Pancreas (tissue), 10 donors: ENCODE data around the gene POU6F2. TPM values are rescaled to one million over a fixed set of nuclear protein-coding genes. Genes with fewer than 3 reads are reported as not detected.

Experiments
- ATAC-seq, 4 donors: fragments of 200-7000 bp; cut with Tn5 transposase; one replicate each; pipeline versions ENCODE4 v1.8.0 to v1.9.1; 2020; ENCODE audit warnings: mild to moderate bottlenecking in 4 of 4, moderate library complexity in 4 of 4
- DNase-seq, 6 donors: peaks; one replicate each; pipeline ENCODE4 v3.0.0-alpha.2; 2020
- FAIRE-seq: peaks from 2 replicates; lab custom pipeline; 2012; peaks lifted over from hg19 to GRCh38; lab: Jason Lieb, UNC
- H3K27ac ChIP-seq, 4 donors: fragments of 200-600 bp; sonication (generic); 1 replicate in 3 of 4; 2 replicates in 1 of 4; pipeline versions ENCODE4 v1.5.0 to v1.8.0; 2020
- H3K27me3 ChIP-seq, 4 donors: fragments of 200-600 bp; one replicate each; pipeline ENCODE4 v1.8.0; 2021
- H3K36me3 ChIP-seq, 3 donors: fragments of 200-600 bp; sonication (generic) in 1 of 3; one replicate each; pipeline versions ENCODE4 v1.5.0 to v1.8.0; 2020 to 2021
- H3K4me1 ChIP-seq, 3 donors: fragments of 200-600 bp; one replicate each; pipeline ENCODE4 v1.8.0; 2021
- H3K4me3 ChIP-seq, 4 donors: fragments of 200-600 bp; sonication (generic) in 2 of 4; one replicate each; pipeline versions ENCODE4 v1.5.0 to v1.8.0; 2020 to 2021
- H3K9me3 ChIP-seq, 4 donors: fragments of 200-600 bp; one replicate each; pipeline ENCODE4 v1.8.0; 2021
- WGBS, 2 donors: extraction: QIAGEN DNeasy Blood & Tissue Kit; methylation state at CpG; one replicate each; pipeline ENCODE4 v1.1.7; 2013; 5-methylcytosine and 5-hydroxymethylcytosine counted together
- intact Hi-C, 3 donors: fragments of 100-400 bp; cut with DNase I; formaldehyde crosslinking; loops; one replicate each; pipeline versions ENCODE4 v1.11.1 to v1.14.2; 2022
- polyA plus RNA-seq, 2 donors: library from polyadenylated mRNA; stranded (reverse); fragments of 200-250 nt; gene quantifications; one replicate each; pipeline ENCODE4 v1.2.3, GENCODE V29; 2013
- total RNA-seq, 6 donors: library from RNA; stranded (reverse); fragmentation: NEBNext Ultra II Directional in 4 of 6; extraction: Animal tissue kit (Norgen Biotek cat#: 25700) in 4 of 6; gene quantifications; one replicate each; pipeline versions ENCODE4 v1.2.1 to v1.2.4, GENCODE V29; 2021 to 2023
- TF ChIP-seq, protein P1 (sequence below), 4 donors: fragments of 200-600 bp; sonication (generic) in 3 of 4; IDR thresholded peaks; one replicate each; pipeline versions ENCODE4 v1.5.0 to v1.8.0; 2021; ENCODE audit warnings: antibody characterized with exemption in 4 of 4
- donor health status: healthy with polysubstance abuse.
- donor health status: DM: no; HTN: no; CAD: no; lungs with moderate emphysema.
- donor health status: DM: no; HTN: no; CAD: no.
- donor health status: control.
- donor health status: control.
- donor health status: Bipolar disorder and iron deficiency.
- donor health status: DM: yes; HTN: yes; CAD: no.
- donor health status: DM: no; HTN: no; CAD: no.
- donor health status: DM: no; HTN: no; CAD: no.
- donor health status: DM: yes; HTN: yes; CAD: no.

POU6F2 gene
- total and polyA plus RNA-seq, 8 donors: 1.3 to 4.2 (median 2.4) TPM

DNA sequence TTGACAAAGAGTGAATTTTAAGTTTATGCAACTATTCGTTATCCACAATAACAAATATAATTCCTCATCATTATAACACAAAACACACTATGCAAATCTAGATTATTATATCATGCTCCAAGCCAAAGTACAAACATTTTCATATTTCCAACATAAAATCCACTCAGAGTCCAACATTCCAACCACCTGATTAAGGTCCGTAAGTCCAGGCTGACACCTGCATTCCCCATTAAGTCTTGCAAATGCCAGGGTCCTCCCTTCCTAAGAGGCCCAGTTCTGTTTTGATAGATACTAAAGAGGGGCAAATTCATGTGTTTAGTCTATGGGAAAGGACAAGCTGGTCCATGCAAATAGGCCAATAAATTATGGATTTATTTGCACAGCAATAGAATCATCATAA is 206.1 kb downstream of the POU6F2 start:
- Histone ChIP-seq H3K27me3 (no peaks in the 10 kb centered on the region), H3K27ac (no peak overlapping the region), H3K36me3 (no peaks in the 10 kb centered on the region), H3K4me3 (no peak overlapping the region), H3K4me1 (no peaks in the 10 kb centered on the region), H3K9me3 (no peaks in the 10 kb centered on the region)
- TF ChIP-seq, protein P1, sequence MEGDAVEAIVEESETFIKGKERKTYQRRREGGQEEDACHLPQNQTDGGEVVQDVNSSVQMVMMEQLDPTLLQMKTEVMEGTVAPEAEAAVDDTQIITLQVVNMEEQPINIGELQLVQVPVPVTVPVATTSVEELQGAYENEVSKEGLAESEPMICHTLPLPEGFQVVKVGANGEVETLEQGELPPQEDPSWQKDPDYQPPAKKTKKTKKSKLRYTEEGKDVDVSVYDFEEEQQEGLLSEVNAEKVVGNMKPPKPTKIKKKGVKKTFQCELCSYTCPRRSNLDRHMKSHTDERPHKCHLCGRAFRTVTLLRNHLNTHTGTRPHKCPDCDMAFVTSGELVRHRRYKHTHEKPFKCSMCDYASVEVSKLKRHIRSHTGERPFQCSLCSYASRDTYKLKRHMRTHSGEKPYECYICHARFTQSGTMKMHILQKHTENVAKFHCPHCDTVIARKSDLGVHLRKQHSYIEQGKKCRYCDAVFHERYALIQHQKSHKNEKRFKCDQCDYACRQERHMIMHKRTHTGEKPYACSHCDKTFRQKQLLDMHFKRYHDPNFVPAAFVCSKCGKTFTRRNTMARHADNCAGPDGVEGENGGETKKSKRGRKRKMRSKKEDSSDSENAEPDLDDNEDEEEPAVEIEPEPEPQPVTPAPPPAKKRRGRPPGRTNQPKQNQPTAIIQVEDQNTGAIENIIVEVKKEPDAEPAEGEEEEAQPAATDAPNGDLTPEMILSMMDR (IDR thresholded peaks at IDR 0.05): no peak
- WGBS, 2 donors: 74 to 83% methylated on average over 2 of the region's 2 CpGs
- intact Hi-C loops: no loop called here
- FAIRE-seq: no peak
- DNase-seq: no peak
- no peak for ATAC-seq

DNA sequence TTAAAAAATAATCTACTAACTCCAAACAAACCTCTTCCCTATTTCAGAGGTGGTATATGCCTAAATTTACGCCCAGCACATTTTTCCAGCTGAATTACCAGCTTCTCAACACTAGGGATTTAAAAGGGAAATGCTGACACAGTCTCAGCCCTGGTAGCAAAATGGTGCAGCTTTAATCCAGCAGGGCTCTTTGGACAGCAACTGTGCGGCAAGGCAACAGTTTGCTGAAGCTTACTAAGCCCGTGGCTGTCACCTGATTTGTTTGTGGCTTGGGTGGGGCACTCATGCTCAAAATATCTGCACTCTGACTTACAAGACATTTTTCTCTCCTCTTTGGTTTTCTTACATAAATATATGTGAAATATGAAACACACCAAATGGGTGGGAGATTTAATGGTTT is 206.7 kb downstream of the POU6F2 start:
- H3K4me3 ChIP-seq: no peak overlapping the region
- ATAC-seq (no peak), DNase-seq (no peak), FAIRE-seq (no peak)
- WGBS, 2 donors: 40 to 47% methylated on average over 3 of the region's 3 CpGs
- H3K36me3 ChIP-seq: no peaks in the 10 kb centered on the region
- H3K4me1 ChIP-seq: no peaks in the 10 kb centered on the region
- H3K27me3 ChIP-seq: no peaks in the 10 kb centered on the region
- intact Hi-C loops: no loop called here
- TF ChIP-seq, protein P1 (IDR thresholded peaks at IDR 0.05): no peak
- no peak overlapping the region for H3K27ac ChIP-seq
- no peaks in the 10 kb centered on the region for H3K9me3 ChIP-seq

DNA sequence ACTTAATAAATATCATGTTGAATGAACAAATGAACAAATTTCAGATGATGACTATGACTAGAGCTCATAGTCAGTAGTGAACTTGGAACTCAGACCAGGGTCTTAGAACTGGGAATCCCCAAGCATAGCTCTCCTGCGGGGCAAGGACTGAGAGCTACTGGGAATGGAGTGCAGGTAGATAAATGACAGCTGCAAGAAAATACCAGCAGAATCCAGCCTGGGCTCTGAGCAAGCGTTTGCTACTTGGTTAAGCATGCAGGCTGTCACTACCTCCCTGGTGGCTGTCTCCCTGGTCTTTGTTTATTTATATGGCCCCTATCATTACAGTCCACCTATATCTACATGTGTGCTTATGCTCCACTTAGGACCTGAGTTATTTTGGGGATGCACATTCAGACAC is 208.4 kb downstream of the POU6F2 start:
- no peaks in the 10 kb centered on the region for H3K9me3 ChIP-seq
- FAIRE-seq (no peak), DNase-seq (no peak), ATAC-seq (no peak)
- no peaks in the 10 kb centered on the region for H3K36me3 ChIP-seq
- no peak overlapping the region for H3K27ac ChIP-seq
- no peaks in the 10 kb centered on the region for H3K27me3 ChIP-seq
- TF ChIP-seq, protein P1 (IDR thresholded peaks at IDR 0.05): no peak
- H3K4me1 ChIP-seq: no peaks in the 10 kb centered on the region
- no peak overlapping the region for H3K4me3 ChIP-seq
- intact Hi-C loops: no loop called here
- WGBS, 2 donors: 81 to 83% methylated on average over 2 of the region's 2 CpGs

DNA sequence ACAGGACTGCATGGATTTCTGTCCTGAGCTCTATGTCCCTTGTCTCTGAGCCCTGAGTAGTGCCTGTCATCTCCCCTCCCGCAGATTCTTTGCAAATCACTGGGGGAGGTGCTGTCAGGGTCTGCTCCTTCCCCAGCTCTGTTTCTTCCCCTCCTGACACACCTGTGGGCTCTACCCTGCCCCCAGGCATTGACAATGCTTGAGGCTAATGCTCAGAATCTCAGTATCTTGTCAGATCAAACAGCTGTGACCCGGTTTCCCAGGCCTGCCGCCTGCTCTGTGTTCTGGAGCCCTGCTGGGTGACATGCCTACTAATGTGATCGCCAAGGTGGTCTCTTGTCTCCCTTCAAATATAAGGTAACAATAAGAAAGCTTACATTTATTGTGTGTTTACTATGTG is 209.0 kb downstream of the POU6F2 start:
- Histone ChIP-seq H3K36me3 (no peaks in the 10 kb centered on the region), H3K4me3 (no peak overlapping the region), H3K27me3 (no peaks in the 10 kb centered on the region), H3K27ac (no peak overlapping the region), H3K9me3 (no peaks in the 10 kb centered on the region), H3K4me1 (no peaks in the 10 kb centered on the region)
- DNase-seq (no peak), FAIRE-seq (no peak), ATAC-seq (no peak)
- WGBS, 2 donors: 64 to 76% methylated on average over 4 of the region's 4 CpGs
- TF ChIP-seq, protein P1 (IDR thresholded peaks at IDR 0.05): no peak
- intact Hi-C loops: no loop called here

DNA sequence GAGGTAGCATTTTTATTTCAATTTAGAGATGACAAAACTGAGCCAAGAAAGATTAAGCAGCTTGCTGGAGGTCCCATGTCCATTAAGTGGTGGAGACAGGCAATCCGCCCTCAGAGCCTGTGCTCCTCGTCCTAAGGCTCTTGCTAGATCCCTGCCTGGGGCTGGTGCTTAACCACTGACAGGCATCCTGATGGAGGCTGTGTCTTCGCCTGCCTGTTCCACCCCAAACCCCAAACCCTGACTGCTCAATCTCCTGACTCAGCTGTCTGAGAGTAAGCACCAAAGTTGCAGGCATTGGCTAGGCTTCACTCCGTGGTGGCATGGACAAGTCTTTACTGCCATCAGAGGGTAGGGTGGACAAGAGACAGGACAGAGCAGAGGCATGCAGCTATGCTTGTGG is 209.4 kb downstream of the POU6F2 start:
- Histone ChIP-seq H3K9me3 (no peaks in the 10 kb centered on the region), H3K27ac (no peak overlapping the region), H3K4me3 (no peak overlapping the region), H3K4me1 (no peaks in the 10 kb centered on the region), H3K36me3 (no peaks in the 10 kb centered on the region), H3K27me3 (no peaks in the 10 kb centered on the region)
- FAIRE-seq (no peak), ATAC-seq (no peak), DNase-seq (no peak)
- 50 to 59% methylated on average over 4 of the region's 4 CpGs for WGBS, 2 donors
- TF ChIP-seq, protein P1 (IDR thresholded peaks at IDR 0.05): no peak
- intact Hi-C loops: no loop called here
